ENCODE results near the gene PDE4A.
A peak's percentile ranks its signal among the peaks of the same experiment; 100 is the strongest.
"Not testable (repeated sequence)": the region's sequence is repeated elsewhere in the genome, so short reads cannot be mapped to it uniquely, and the experiment has no call there.

The PDE4A gene

DNA sequence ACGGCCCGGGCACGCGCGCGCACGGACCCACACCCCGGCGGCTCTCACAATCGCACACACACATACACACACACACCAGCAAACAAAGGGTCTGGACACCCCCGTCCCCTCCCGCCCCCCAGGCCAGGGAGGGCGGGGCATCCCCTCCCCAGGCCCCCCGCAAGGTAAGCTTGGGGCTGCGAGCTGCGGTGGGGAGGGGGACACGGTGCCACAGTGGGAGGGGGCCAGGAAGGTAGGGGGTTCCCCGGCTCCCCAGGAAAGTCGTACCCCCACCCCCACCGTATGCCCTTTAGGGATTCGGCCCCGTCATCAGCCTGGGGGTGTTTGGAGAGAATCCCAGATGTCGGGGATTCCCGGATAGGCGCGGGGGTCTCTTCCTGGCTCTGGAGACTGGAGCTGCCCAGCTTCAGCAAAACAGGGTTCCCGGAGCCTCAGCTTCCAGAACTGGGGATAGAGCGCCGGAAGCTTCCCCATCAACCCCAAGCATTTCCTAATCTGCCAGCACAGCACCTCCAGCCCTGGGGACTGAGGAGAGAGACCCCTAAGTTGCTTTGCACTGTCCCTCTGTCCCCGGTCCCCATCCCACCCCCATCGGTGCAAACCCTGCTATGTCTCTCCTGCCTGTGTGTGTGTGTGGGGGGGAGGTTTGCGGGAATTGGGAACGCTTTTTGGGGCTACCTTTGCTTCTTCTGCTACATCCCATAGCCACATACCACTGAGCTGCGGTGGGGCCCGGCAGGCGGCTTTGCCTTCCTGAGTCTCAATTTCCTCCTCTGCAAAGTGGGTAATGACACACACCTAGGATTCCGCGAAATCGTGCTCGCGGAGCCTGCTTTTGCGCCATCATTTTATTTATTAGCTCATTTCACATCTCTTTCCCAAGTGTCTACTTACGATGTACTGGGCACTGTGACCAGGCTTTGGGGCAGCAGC, 15.2 kb upstream of the PDE4A start:
- peak in 1 of 2 experiments; percentile 5 for DNase-seq

DNA sequence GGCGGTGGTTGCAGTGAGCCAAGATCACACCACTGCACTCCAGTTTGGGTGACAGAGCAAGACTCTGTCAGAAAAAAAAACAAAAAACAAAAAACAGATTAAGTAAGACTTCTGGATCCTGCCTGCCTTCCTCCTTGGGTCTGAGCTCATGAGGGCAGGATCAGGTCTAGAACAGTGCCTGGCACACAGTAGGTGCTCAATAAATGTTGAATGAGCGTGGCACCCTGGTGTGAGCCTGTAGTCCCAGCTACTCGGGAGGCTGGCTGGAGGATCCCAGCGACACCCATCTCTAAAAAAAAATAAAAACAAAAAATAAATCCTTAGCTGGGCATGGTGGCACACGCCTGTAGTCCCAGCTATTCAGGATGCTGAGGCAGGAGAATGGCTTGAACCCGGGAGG, 14.1 kb upstream of the PDE4A start:
- DNase-seq: no peak

DNA sequence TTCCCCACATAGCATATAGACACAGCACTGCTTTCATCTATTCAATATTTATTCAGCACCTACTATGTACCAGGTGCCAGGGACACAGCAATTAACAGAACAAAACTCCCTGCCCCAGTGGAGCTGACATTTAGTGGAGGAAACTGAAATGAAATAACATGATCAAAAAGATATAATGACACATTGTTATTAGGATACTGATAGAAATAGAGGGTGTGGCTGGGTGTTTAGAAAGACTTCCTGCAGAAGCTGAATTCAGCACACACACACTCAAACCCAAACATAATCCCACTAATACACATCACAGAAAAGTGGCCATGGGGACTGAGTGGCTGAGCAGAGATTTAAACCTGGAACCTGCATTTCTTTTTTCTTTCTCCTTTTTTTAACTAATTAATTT, 13.2 kb upstream of the PDE4A start:
- no peak for DNase-seq

DNA sequence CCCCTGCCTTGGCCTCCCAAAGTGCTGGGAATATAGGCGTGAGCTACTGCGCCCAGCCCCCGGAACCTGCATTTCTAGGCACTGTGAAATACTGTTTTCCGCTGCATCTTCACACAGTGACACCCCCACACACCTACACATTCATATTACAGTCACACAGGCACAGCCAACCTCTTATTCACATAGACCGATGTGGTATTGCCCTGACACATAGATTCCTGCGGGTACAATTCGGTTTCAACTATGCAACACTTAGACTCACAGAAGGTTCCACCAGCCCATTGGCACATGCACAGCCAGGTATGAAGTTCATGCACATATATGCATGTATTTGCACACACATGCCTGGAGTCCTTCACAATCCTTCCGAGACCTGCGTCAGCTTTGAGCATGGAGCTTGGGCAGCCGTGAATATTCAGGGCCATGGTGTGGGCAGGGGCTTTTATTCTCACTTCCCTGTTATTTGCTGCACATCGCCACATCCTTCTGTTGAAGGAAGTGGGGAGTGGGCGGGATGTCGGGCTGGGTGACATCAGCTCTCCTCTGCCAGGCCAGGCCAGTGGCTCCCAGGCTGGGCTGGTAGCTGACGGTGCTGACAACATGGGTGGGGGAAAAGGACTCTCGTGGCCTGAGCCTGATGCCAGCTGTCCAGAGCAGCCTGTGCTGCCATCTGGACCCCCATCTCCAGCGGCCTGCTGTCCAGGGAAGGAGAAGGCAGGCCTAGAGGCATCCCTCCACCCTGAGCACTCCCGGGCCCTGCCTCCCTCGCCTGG, 11.6 kb upstream of the PDE4A start:
- no peak for DNase-seq

DNA sequence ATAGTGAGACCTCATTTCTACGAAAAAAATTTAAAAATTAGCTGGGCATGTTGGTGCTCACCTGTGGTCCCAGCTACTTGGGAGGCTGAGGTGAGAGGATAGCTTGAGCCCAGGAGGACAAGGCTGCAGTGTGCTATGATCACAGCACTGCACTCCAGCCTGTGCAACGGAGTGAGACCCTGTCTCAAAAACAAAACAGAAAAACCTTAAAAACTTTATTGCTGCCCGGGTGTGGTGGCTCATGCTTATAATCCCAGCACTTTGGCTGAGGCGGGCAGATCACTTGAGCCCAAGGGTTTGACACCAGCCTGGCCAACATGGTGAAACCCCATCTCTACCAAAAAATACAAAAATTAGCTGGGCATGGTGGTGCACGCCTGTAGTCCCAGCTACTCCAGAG, 9.1 kb upstream of the PDE4A start:
- not testable (repeated sequence) for DNase-seq

DNA sequence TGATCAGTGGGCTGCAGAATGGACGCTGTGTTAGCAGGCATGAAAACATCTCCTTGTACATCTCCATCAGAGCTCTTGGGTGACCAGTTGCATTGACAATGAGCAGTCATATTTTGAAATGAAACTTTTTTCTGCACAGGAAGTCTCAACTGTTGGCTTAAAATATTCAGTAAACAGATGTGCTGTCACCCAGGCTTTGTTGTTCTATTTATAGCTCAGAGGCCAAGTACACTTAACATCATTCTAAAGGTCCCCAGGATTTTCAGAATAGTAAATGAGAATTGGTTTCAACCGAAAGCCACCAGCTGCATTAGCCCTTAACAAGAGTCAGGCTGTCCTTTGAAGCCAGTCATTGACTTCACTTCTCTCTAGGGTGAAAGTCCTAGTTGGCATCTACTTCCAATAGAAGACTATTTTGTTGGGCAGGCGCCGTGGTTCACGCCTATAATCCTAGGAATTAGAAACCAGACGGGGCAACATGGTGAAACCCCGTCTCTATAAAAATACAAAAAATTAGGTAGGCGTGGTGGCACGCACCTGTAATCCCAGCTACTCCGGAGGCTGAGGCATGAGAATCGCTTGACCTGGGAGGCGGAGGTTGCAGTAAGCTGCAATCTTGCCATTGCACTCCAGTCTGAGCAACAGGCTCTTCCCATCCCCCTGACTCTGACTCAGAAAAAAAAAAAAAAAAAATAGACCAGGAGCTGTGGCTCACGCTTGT, 7.9 kb upstream of the PDE4A start:
- DNase-seq: no peak

DNA sequence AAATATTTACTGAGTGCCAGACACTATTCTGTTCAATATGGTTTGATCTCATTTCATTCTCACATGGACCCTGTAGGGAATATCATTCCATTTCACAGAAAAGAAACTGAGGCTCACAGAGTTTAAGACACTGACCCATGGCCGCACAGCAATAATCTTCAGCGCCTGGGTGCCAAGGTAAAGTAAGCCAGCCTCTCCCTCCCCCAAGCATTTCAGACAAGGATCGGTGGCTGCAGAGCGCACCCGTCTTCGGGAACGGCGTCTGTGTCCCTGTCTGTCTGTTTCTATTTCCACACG, 4.3 kb upstream of the PDE4A start:
- DNase-seq: no peak

DNA sequence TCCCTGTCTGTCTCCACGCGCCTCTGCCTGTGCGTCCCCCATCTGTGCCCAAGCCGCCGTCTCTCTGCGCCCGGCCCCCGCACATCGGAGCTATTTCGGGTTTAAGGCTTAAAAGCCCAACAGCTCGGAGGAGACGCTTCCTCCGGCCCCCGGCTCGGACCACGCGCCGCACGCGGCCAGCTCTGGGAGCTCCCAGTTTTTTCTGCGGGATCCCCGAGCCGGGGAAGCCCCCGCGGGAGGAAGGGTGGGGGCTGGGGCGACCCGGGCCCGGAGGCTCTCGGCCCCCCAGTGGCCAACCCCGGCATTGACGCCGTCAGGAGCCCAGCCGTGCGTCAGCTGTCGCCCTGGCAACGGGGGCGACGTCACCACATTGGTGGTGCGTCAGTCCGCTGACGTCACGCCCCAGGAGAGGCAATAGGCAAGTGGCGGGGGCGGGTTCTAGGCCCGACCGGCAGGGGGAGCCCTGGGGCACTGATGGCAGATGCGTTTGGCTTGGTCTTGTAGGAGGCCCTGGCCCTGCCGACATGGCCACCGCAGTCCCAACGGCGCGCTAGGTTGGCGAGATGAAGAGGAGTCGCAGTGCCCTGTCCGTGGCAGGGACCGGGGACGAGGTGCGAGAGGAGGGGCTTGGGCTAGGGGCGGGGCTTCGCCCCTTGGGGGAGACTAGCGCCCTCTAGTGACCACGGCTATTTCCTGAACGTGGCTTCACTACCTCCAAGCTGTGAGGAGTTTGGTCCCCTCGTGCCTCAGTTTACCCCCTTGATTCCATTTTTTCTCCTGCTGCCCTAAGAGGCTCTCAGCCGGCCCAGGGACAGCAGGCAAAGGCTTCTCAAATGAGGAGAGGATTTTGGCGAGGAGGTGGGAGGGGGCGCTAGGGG, 3.7 kb upstream of the PDE4A start:
- no peak for DNase-seq

DNA sequence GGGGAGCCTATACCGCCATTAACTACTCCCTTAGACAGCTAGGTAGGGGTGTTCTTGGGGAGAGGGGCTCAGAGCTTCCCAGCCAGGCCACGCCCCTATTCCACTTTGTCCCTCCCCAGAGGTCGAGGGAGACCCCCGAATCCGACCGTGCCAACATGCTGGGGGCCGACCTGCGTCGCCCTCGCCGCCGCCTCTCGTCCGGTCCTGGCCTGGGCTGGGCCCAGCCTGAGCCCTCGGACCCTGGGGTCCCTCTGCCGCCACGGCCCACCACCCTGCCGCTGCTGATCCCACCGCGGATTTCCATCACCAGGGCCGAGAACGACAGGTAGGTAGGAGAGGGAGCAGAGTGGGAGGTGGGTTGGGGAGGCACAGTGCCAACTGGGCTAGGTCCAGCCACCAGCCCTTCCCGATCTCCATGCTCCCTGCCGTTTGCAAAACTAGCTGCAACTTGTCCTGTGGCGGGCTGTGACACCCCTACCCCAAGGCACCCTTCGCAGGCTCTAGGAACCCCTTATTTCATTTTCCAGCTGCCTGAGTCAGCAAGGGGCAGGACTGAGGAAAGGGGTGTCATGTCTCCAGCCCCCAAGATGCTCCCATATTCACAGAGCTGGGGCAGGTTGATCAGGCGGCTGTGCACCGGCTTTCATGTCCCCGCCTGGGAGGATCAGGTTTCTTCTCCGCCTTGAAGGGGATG, 2.6 kb upstream of the PDE4A start:
- no peak for DNase-seq

DNA sequence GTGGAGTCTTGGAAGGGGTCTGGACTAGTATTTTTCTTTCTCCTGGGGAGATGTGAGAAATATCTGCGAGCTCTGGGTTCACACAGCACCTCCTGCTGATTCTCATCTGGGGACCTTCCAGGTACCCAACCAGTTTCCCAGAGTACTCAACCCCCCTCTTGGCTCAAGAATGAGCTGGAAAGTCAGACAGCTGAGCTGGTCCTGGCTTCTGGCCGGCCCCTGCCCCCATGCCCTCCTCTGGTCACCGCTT, 2.2 kb upstream of the PDE4A start:
- DNase-seq: no peak

DNA sequence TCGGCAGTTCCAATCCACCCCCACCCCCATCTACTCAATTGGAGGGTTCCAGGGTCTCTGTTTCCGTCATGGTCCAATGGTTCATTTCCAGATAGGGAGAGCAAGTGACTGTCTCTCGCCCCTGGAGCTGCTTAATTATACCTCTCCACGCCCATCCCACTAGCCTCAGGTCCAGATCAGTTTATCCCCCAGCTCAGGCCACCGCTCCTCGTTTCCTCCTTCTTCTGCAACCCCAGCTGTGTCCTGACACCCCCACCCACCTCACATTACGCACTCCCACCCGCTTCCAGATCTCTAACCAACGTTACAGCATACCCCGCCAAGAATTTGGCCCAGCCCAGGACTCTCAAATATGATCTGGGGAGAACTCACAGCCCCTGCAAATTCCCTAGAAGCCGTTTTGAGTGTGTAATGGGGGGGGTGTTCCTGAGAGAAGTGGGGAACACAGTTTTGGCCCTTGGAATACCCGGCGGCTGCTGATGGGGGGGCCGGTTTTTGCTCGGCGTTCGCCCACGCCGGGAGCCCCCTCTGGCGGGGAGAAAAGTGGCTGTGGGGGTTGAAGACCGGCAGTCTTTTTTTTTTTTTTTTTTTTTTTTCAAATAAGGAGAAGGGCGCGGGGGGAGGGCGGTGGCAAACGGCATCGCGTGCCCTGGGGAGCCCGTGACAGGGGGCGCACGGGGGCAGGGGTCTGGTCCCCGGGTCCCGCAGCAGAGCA, 1.7 kb upstream of the PDE4A start:
- DNase-seq: no peak

DNA sequence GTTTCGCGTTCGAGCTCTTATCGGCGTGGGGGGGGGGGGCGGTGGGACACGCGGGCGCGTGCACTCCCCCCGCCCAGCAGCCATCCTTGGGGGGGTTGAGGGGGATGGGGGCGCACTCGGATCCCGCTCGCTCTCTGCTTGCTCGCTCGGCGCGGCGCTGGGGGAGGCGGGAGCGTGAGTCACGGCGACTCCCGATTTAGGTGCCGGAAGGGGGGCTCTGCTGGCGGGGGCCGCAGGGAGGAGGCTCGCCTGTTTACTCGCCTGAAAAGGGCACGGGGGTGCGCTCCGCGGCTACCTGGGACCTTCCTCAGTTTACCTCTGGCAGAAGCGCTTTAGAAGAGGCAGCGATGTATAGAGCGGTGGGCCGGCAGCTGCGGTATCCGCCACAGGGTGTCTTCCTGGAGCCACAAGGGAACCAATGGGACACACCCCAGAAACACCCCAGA, 1.1 kb upstream of the PDE4A start:
- no peak for DNase-seq

DNA sequence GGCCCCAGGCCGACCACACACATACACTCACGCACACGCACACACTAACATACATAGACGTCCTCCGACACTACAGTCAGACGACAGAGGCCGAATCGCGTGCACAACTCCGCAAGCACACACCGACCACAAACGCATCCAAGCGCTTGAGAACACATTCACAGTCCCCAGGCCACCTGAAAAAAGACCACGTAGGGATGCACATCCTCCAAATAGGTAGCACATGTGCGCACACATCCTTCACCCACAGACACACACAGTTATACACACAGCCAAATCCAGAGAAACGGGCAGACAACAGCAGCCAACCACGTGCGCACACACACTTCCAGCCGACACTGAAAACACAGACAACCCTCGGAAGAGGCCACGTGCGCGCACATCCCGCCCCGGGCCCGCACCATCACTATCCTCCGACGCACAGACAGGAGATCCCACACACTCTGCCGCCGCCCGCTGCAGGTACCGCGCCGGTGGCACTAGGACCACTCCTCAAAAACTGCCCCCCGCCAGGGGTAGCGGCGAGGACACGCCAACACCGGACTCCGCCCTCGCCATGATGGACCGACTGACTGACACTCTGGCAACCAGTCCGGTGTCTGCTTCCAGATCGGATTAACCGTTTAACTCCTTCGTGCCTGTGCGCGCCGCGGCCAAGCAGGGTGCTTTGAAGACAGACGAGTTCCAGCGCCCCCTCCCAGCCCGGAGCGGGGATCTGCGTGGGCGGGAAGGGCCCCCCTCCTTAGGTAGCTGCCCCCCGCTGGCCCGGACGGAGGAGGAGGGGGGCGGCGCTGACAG, 493 bp upstream of the PDE4A start:
- DNase-seq: no peak

DNA sequence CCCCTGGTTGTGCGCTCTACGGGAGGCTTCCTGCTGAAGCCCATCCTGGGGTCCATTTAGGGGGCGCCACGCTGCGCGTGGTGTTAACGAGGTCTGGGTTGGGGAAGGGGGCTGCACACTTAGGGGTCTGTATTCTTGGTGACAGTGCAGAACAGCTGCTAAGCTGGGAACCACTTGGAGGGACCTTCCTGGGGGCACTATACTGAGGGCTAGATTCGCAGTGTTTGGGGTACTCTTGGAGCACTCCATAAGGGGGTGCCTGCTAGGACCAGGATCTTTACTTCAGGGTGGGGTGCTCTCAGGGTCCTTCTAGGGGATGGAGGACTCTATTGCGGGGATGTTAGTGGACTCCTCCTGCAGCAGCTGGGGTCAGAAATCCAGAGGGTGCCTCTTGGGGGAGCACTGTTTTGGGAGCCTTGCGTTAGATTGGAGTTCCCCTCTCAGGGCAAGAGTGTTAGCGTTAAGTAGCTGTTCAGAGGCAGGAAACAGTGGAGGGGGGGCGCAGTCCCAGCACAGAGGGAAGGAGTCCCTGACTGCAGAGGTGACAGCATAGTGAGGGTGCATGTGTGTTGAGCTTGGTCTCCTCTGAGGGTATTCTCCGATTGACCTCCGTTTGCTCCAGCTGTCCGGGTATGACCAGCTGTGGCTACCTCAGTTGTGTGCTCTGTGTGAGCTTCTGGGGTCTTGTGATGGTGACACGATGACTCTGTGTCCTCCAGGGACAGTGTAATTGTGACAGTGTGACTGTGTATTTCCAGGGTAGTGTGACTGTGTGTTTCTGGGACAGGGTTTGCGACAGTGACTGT, 1.1 kb downstream of the PDE4A start:
- DNase-seq: no peak

DNA sequence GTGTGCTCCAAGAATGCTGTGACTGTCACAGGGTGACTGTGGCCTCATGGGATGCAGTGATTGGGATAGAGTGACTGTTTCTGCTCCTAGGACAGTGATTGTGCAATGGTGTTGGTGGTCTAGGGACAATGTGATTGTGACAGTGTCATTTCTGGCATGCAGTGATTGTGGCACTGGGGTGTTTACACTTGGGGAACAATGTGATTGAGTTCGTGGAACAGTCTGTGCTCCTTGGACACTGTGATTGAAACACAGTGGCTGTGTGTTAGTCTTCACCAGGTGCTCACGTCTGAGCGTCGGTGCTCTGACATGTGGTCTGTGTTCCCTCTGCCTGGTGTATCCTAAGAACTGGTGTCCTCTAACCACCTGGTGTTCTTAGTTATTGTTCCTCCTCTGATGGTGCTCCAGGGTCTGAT, 1.7 kb downstream of the PDE4A start:
- DNase-seq: no peak

DNA sequence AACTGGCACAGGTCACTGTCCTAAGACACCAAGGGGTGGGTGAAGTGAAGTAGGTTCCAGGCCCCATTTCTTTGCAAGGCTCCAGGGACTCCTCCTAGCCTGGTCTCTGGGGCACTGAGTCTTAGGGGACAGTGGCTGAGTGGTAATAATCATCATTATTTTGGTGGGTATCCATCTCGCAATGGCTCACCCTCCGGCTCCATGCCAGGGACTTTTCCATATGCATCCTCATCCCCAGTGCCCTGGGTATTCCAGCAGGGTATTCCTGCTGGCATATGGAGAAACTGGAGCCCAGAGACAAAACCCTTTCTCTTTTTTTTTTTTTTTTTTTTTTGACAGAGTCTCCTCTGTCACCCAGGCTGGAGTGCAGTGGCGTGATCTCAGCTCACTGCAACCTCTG, 2.5 kb downstream of the PDE4A start:
- no peak for DNase-seq

DNA sequence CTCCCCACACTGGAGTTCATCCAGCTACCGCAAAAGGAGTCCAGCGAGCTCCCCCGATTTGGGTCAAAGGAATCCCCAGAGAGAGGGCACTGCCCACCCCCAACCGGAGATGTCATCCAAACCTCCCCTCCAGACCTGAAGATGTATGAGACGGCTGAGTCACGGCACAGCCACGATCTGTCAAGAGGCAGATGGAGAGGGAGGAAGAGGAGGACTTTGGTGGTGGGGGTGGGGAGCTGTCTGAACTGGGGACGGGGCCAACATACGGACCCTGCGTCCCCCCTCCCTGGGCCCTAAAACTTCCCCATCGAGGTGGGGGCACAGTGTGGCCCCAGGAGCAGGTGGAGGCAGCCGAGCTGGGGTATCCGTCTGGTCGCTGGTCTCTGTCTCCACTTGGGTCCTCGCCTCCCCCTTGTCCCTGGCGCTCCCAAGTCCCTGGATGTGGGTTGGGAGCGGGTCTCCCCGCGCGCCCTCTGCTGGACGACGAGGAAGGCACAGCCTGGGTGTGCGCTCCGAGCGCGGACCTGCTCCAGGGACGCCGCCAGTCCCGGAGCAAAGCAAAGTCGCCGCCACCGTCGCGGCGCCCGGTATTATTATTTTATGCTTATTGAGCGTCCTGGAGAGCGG, 3.8 kb downstream of the PDE4A start:
- no peak for DNase-seq

DNA sequence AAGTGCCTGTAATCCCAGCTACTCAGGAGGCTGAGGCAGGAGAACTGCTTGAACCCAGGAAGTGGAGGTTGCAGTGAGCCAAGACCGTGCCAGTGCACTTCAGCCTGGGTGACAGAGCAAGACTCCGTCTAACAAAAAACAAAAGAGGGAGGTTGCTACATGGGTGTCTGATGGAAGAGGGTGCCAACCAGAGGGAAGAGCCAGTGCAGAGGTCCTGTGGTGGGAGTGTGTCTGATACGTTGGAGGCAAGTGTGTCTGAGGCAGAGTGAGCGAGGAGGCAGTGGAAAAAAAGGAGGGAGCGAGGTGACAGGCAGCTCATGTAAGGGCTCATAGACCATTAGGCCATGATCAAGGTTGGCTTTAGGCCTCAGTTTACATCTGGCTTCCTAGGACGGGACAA, 6.8 kb downstream of the PDE4A start:
- DNase-seq: no peak

DNA sequence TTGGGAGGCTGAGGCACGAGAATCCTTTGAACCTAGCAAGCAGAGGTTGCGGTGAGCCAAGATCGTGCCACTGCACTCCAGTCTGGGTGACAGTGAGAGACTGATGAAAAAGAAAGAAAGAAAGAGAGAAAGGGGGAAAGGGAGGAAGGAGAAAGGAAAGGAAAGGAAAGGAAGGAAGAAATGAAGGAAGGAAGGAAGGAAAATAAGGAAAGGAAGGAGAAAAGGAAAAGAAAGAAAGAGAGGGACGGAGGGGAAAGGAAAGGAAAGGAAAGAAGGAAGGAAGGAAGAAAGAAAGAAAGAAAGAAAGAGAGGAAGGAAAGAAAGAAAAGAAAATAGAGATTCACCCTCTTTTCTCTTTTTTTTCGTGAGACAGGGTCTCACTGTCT, 8.7 kb downstream of the PDE4A start:
- no peak for DNase-seq

Data from cerebellar nuclear complex (tissue), 1 donor.